ENCODE results near the gene CFAP157. TPM values are rescaled to one million over a fixed set of nuclear protein-coding genes. Genes with fewer than 3 reads are reported as not detected.

Gene CFAP157
- total and polyA plus RNA-seq, 2 of the 13 experiments (the other 11 are each of a cell fraction or from before 2014, with no cell fraction given) = 0.07 TPM; not detected in 1

DNA sequence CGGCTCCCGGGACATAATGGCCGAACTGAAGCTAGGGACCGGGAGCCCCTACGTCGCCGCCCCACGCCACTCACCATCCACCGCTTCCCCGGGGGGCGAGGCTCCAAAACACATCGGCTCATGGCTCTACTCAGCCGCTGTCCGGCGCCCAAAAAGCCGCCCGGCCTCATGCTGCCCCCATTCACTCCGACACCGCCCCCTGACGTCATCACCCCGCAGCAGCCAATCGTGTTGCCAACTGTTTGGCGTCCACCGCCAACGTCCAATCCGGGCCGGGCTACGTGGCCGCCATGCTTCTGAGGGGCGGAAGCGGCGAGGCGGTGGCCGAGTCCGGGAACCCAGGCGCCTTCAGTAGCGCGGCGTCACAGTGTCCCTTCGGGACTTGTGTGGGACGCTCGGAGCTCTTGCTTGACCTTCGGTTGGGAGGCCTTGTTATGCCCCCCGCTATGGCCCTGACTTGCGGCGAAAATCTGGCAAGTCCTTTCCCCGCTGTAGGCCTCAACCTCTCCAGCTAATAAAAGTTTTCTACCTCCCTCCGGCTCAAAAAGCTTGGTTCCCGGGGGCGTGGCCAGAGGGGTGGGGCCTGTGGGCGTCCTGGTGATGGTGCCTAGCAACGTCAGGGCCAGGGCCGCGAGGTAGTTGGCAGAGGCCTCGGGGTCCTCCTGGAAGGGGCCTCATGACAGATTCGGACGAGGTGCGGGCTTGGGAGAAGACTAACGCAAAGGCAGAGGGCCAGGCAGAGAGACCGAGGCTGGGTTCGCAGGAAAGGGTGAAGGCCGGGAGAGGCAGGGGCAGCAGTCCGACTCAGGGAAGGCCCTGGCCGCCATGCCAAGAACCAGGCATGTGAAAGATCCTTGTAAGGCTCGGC is 8.9 kb downstream of the CFAP157 start, which contains the start of the genes PTRH1 and TTC16 (continued):
- TF ChIP-seq, protein P1, sequence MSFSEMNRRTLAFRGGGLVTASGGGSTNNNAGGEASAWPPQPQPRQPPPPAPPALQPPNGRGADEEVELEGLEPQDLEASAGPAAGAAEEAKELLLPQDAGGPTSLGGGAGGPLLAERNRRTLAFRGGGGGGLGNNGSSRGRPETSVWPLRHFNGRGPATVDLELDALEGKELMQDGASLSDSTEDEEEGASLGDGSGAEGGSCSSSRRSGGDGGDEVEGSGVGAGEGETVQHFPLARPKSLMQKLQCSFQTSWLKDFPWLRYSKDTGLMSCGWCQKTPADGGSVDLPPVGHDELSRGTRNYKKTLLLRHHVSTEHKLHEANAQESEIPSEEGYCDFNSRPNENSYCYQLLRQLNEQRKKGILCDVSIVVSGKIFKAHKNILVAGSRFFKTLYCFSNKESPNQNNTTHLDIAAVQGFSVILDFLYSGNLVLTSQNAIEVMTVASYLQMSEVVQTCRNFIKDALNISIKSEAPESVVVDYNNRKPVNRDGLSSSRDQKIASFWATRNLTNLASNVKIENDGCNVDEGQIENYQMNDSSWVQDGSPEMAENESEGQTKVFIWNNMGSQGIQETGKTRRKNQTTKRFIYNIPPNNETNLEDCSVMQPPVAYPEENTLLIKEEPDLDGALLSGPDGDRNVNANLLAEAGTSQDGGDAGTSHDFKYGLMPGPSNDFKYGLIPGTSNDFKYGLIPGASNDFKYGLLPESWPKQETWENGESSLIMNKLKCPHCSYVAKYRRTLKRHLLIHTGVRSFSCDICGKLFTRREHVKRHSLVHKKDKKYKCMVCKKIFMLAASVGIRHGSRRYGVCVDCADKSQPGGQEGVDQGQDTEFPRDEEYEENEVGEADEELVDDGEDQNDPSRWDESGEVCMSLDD (CRISPR knock-in tag; IDR thresholded peaks at IDR 0.05; ENCODE audit: borderline replicate concordance) = no peak
- TF ChIP-seq YY1 (IDR thresholded peaks at IDR 0.05; ENCODE audit: insufficient read depth, insufficient replicate concordance, low read depth, low read length) = peak; percentile 100
- TF ChIP-seq, protein P2, sequence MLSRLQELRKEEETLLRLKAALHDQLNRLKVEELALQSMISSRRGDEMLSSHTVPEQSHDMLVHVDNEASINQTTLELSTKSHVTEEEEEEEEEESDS (CRISPR knock-in tag; IDR thresholded peaks at IDR 0.05; ENCODE audit: borderline replicate concordance) = no peak
- TF ChIP-seq, protein P3, sequence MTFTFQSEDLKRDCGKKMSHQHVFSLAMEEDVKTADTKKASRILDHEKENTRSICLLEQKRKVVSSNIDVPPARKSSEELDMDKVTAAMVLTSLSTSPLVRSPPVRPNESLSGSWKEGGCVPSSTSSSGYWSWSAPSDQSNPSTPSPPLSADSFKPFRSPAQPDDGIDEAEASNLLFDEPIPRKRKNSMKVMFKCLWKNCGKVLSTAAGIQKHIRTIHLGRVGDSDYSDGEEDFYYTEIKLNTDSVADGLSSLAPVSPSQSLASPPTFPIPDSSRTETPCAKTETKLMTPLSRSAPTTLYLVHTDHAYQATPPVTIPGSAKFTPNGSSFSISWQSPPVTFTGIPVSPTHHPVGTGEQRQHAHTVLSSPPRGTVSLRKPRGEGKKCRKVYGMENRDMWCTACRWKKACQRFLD (CRISPR knock-in tag; IDR thresholded peaks at IDR 0.05; ENCODE audit: borderline replicate concordance) = 0 out of 2 replicates have a peak, but pooled peaks have one; percentile 42
- TF ChIP-seq ZNF549 (CRISPR knock-in tag; IDR thresholded peaks at IDR 0.05) = no peak
- TF ChIP-seq ZMYM4 (CRISPR knock-in tag; IDR thresholded peaks at IDR 0.05) = 0 out of 2 replicates have a peak, but pooled peaks have one; percentile 20
- TF ChIP-seq ZNF205 (CRISPR knock-in tag; IDR thresholded peaks at IDR 0.05) = no peak
- no peak for TF ChIP-seq ZMYM2 (CRISPR knock-in tag; IDR thresholded peaks at IDR 0.05)
- no peak; the same call in 1 of the 2 replicates for TF ChIP-seq ZNF44 (CRISPR knock-in tag; IDR thresholded peaks at IDR 0.05)
- no peak for TF ChIP-seq ZNF652 (CRISPR knock-in tag; IDR thresholded peaks at IDR 0.05; ENCODE audit: borderline replicate concordance, low read depth)
- TF ChIP-seq, protein P4, sequence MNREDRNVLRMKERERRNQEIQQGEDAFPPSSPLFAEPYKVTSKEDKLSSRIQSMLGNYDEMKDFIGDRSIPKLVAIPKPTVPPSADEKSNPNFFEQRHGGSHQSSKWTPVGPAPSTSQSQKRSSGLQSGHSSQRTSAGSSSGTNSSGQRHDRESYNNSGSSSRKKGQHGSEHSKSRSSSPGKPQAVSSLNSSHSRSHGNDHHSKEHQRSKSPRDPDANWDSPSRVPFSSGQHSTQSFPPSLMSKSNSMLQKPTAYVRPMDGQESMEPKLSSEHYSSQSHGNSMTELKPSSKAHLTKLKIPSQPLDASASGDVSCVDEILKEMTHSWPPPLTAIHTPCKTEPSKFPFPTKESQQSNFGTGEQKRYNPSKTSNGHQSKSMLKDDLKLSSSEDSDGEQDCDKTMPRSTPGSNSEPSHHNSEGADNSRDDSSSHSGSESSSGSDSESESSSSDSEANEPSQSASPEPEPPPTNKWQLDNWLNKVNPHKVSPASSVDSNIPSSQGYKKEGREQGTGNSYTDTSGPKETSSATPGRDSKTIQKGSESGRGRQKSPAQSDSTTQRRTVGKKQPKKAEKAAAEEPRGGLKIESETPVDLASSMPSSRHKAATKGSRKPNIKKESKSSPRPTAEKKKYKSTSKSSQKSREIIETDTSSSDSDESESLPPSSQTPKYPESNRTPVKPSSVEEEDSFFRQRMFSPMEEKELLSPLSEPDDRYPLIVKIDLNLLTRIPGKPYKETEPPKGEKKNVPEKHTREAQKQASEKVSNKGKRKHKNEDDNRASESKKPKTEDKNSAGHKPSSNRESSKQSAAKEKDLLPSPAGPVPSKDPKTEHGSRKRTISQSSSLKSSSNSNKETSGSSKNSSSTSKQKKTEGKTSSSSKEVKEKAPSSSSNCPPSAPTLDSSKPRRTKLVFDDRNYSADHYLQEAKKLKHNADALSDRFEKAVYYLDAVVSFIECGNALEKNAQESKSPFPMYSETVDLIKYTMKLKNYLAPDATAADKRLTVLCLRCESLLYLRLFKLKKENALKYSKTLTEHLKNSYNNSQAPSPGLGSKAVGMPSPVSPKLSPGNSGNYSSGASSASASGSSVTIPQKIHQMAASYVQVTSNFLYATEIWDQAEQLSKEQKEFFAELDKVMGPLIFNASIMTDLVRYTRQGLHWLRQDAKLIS (CRISPR knock-in tag; IDR thresholded peaks at IDR 0.05) = no peak
- TF ChIP-seq, protein P5, sequence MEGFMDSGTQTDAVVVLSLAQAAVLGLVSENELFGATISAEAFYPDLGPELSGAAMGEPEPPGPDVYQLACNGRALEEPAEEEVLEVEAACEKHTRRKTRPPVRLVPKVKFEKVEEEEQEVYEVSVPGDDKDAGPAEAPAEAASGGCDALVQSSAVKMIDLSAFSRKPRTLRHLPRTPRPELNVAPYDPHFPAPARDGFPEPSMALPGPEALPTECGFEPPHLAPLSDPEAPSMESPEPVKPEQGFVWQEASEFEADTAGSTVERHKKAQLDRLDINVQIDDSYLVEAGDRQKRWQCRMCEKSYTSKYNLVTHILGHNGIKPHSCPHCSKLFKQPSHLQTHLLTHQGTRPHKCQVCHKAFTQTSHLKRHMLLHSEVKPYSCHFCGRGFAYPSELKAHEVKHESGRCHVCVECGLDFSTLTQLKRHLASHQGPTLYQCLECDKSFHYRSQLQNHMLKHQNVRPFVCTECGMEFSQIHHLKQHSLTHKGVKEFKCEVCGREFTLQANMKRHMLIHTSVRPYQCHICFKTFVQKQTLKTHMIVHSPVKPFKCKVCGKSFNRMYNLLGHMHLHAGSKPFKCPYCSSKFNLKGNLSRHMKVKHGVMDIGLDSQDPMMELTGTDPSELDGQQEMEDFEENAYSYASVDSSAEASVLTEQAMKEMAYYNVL (CRISPR knock-in tag; IDR thresholded peaks at IDR 0.05; ENCODE audit: borderline replicate concordance) = peak; percentile 8; the same call in 1 of the 2 replicates
- TF ChIP-seq, protein P6, sequence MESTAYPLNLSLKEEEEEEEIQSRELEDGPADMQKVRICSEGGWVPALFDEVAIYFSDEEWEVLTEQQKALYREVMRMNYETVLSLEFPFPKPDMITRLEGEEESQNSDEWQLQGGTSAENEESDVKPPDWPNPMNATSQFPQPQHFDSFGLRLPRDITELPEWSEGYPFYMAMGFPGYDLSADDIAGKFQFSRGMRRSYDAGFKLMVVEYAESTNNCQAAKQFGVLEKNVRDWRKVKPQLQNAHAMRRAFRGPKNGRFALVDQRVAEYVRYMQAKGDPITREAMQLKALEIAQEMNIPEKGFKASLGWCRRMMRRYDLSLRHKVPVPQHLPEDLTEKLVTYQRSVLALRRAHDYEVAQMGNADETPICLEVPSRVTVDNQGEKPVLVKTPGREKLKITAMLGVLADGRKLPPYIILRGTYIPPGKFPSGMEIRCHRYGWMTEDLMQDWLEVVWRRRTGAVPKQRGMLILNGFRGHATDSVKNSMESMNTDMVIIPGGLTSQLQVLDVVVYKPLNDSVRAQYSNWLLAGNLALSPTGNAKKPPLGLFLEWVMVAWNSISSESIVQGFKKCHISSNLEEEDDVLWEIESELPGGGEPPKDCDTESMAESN (CRISPR knock-in tag; conservative IDR thresholded peaks at IDR 0.05) = peak; percentile 69; the same call in 1 of the 2 replicates
- TF ChIP-seq SKI (IDR thresholded peaks at IDR 0.05; ENCODE audit: partially characterized antibody) = no peak
- 0 out of 2 replicates have a peak, but pooled peaks have one; percentile 14 for TF ChIP-seq NCOA1 (CRISPR knock-in tag; IDR thresholded peaks at IDR 0.05)
